Measurements from ENCODE around the gene KCNG3.
"Not testable (repeated sequence)": the region's sequence is repeated elsewhere in the genome, so short reads cannot be mapped to it uniquely, and the experiment has no call there.

The KCNG3 gene

GRCh38 chr2:42435628-42436027 lies 58.2 kb downstream of the KCNG3 start:
- in situ Hi-C loops (cut with MboI; ENCODE audit: low sequenced_read_pairs) = no loop called here

GRCh38 chr2:42430188-42430587 lies 63.6 kb downstream of the KCNG3 start:
- in situ Hi-C loops (cut with MboI; ENCODE audit: low sequenced_read_pairs) = no loop called here

GRCh38 chr2:42429352-42429751 lies 64.4 kb downstream of the KCNG3 start:
- in situ Hi-C loops (cut with MboI; ENCODE audit: low sequenced_read_pairs) = no loop called here

GRCh38 chr2:42425697-42426096 lies 68.1 kb downstream of the KCNG3 start:
- in situ Hi-C loops (cut with MboI; ENCODE audit: low sequenced_read_pairs) = no loop called here

- in situ Hi-C loops (cut with MboI; ENCODE audit: low sequenced_read_pairs) = no loop called here
Observed at GRCh38 chr2:42424033-42424432, 69.7 kb downstream of the KCNG3 start.

- in situ Hi-C loops (cut with MboI; ENCODE audit: low sequenced_read_pairs) = no loop called here
Observed at GRCh38 chr2:42421601-42422239, 72.1 kb downstream of the KCNG3 start.

- in situ Hi-C loops (cut with MboI; ENCODE audit: low sequenced_read_pairs) = no loop called here
Observed at GRCh38 chr2:42421157-42421485, 72.7 kb downstream of the KCNG3 start.

GRCh38 chr2:42414648-42415047 lies 79.1 kb downstream of the KCNG3 start:
- in situ Hi-C loops (cut with MboI; ENCODE audit: low sequenced_read_pairs) = no loop called here

- in situ Hi-C loops (cut with MboI; ENCODE audit: low sequenced_read_pairs) = no loop called here
Observed at GRCh38 chr2:42414158-42414557, 79.6 kb downstream of the KCNG3 start.

GRCh38 chr2:42410742-42411514 lies 82.9 kb downstream of the KCNG3 start:
- in situ Hi-C loops (cut with MboI; ENCODE audit: low sequenced_read_pairs) = no loop called here

GRCh38 chr2:42408009-42408408 lies 85.8 kb downstream of the KCNG3 start:
- in situ Hi-C loops (cut with MboI; ENCODE audit: low sequenced_read_pairs) = no loop called here

- in situ Hi-C loops (cut with MboI; ENCODE audit: low sequenced_read_pairs) = no loop called here
Observed at GRCh38 chr2:42407476-42407875, 86.3 kb downstream of the KCNG3 start.

GRCh38 chr2:42404676-42405075 lies 89.1 kb downstream of the KCNG3 start:
- in situ Hi-C loops (cut with MboI; ENCODE audit: low sequenced_read_pairs) = no loop called here

GRCh38 chr2:42401773-42402172 lies 92.0 kb downstream of the KCNG3 start:
- in situ Hi-C loops (cut with MboI; ENCODE audit: low sequenced_read_pairs) = no loop called here

GRCh38 chr2:42398052-42398451 lies 95.7 kb downstream of the KCNG3 start:
- in situ Hi-C loops (cut with MboI; ENCODE audit: low sequenced_read_pairs) = not testable (repeated sequence)

GRCh38 chr2:42393320-42393719 lies 100.5 kb downstream of the KCNG3 start:
- in situ Hi-C loops (cut with MboI; ENCODE audit: low sequenced_read_pairs) = not testable (repeated sequence)

GRCh38 chr2:42392191-42392590 lies 101.6 kb downstream of the KCNG3 start:
- in situ Hi-C loops (cut with MboI; ENCODE audit: low sequenced_read_pairs) = no loop called here
